Adrenal gland (tissue), 5 donors: ENCODE results near the gene STRA6.

Experiments used
- CTCF ChIP-seq, 6 experiments: fragments of 450-650 bp in 4 of 6; fragments of 200-600 bp in 2 of 6; sonication (generic) in 1 of 6; IDR thresholded peaks; 1 replicate in 5 of 6; 2 replicates in 1 of 6; pipeline versions ENCODE4 v1.5.1 to v1.8.0; 2016 to 2021; ENCODE audit warnings: antibody characterized with exemption in 6 of 6, mild to moderate bottlenecking in 2 of 6, moderate library complexity in 1 of 6
- POLR2A ChIP-seq, 2 donors: fragments of 450-650 bp; IDR thresholded peaks; one replicate each; pipeline ENCODE4 v1.6.1; 2017; ENCODE audit warnings: antibody characterized with exemption in 2 of 2, mild to moderate bottlenecking in 2 of 2, moderate library complexity in 1 of 2
- donor health status: DM: no; HTN: no; CAD: no.

- no peak for TF ChIP-seq POLR2A (IDR thresholded peaks at IDR 0.05)
- TF ChIP-seq CTCF (IDR thresholded peaks at IDR 0.05): no peak
Measured at GRCh38 chr15:74226761-74227540, 24.4 kb upstream of the STRA6 start.
